Endodermal cell (in vitro differentiated cells): ENCODE measurements around the gene CTNNA2. TPM values are rescaled to one million over a fixed set of nuclear protein-coding genes. Genes with fewer than 3 reads are reported as not detected.

ENCODE experiments used
- DNase-seq: peaks from one replicate; pipeline ENCODE4 v3.0.0-alpha.2; 2017
- H3K27ac ChIP-seq: 2 replicates; pipeline ENCODE4 v1.5.1; 2013; ENCODE audit warnings: mild to moderate bottlenecking, low read depth, low read length, moderate library complexity
- H3K27me3 ChIP-seq: 2 replicates; pipeline ENCODE4 v1.6.1; 2013; ENCODE audit warnings: mild to moderate bottlenecking, low read length, moderate library complexity; ENCODE audit not compliant: insufficient read depth, control insufficient read depth, poor library complexity, severe bottlenecking
- H3K36me3 ChIP-seq: 2 replicates; pipeline ENCODE4 v1.7.0; 2013; ENCODE audit warnings: mild to moderate bottlenecking, low read length, moderate library complexity; ENCODE audit not compliant: control insufficient read depth, insufficient read depth
- H3K4me1 ChIP-seq: one replicate; pipeline ENCODE4 v1.7.0; 2013; ENCODE audit warnings: low read length; ENCODE audit not compliant: control insufficient read depth, insufficient read depth
- H3K4me3 ChIP-seq: 2 replicates; pipeline ENCODE4 v1.5.1; 2013; ENCODE audit warnings: mild to moderate bottlenecking, low read length, moderate library complexity
- H3K9ac ChIP-seq: 2 replicates; pipeline ENCODE4 v1.6.1; 2013; ENCODE audit warnings: mild to moderate bottlenecking, low read length, moderate library complexity; ENCODE audit not compliant: poor library complexity, severe bottlenecking; ENCODE audit errors: extremely low read depth
- H3K9me3 ChIP-seq: 2 replicates; pipeline ENCODE4 v1.6.1; 2013; ENCODE audit warnings: mild to moderate bottlenecking, low read length, moderate library complexity; ENCODE audit not compliant: control insufficient read depth
- H3K27ac Mint-ChIP-seq: 2 replicates; pipeline ENCODE4 v1.8.0; 2020; ENCODE audit warnings: mixed read lengths
- H3K27me3 Mint-ChIP-seq: 2 replicates; pipeline ENCODE4 v1.8.0; 2021; ENCODE audit warnings: mild to moderate bottlenecking, mixed read lengths; ENCODE audit not compliant: insufficient read depth
- H3K36me3 Mint-ChIP-seq: 2 replicates; pipeline ENCODE4 v1.8.0; 2020; ENCODE audit warnings: low read depth, mixed read lengths
- H3K4me1 Mint-ChIP-seq: 2 replicates; pipeline ENCODE4 v1.8.0; 2020; ENCODE audit warnings: mixed read lengths
- H3K4me3 Mint-ChIP-seq: 2 replicates; pipeline ENCODE4 v1.8.0; 2020; ENCODE audit warnings: mild to moderate bottlenecking, moderate library complexity, mixed read lengths
- H3K9me3 Mint-ChIP-seq: 2 replicates; pipeline ENCODE4 v1.8.0; 2020; ENCODE audit warnings: mild to moderate bottlenecking, mixed read lengths
- CTCF ChIP-seq: fragments of 200-600 bp; sonication (generic); conservative IDR thresholded peaks from 2 replicates; pipeline ENCODE4 v1.5.0; 2021; ENCODE audit warnings: antibody characterized with exemption, mild to moderate bottlenecking
- WGBS, 2 experiments: methylation state at CpG; one replicate each; pipeline versions ENCODE4 v1.1.5 to v1.1.7; 2013; ENCODE audit warnings: missing lambda C conversion rate in 2 of 2, mixed read lengths in 1 of 2; ENCODE audit not compliant: insufficient coverage in 1 of 2, insufficient read length in 1 of 2; 5-methylcytosine and 5-hydroxymethylcytosine counted together
- total RNA-seq, 2 donors: library from RNA; stranded (reverse); fragmentation: NEBNext Ultra II Directional in 1 of 2; extraction: Animal tissue kit (Norgen Biotek cat#: 25700) in 1 of 2; gene quantifications; 2 replicates in 1 of 2; 3 replicates in 1 of 2; pipeline ENCODE4 v1.2.1, GENCODE V29; 2021

CTNNA2 gene
- total RNA-seq, 2 donors from 2014 or later, result 7.7 to 9.8 TPM

- Mint-ChIP-seq H3K4me3 (no peak overlapping the region), H3K27ac (no peak overlapping the region), H3K27me3 (no peaks in the 10 kb centered on the region), H3K9me3 (peaks cover 2% of the 10 kb centered on the region), H3K4me1 (peaks cover 13% of the 10 kb centered on the region), H3K36me3 (no peaks in the 10 kb centered on the region)
- no peaks in the 10 kb centered on the region for H3K27me3 ChIP-seq
- no peak overlapping the region for H3K27ac ChIP-seq
- 88 to 92% methylated on average over 6 of the region's 6 CpGs for WGBS, 2 experiments
- DNase-seq, result no peak
- H3K9ac ChIP-seq, result no peak overlapping the region
- H3K4me3 ChIP-seq, result no peak overlapping the region
- H3K4me1 ChIP-seq, result no peaks in the 10 kb centered on the region
- H3K9me3 ChIP-seq, result no peaks in the 10 kb centered on the region
- H3K36me3 ChIP-seq, result no peaks in the 10 kb centered on the region
- TF ChIP-seq CTCF, result no peak
Observed at GRCh38 chr2:80420530-80421208, 907.8 kb downstream of the CTNNA2 start.

- WGBS, 2 experiments, result 94% methylated on average over 2 of the region's 2 CpGs; no CpG with 5 or more reads in 1 of the 2 experiments
- H3K9me3 Mint-ChIP-seq, result no peaks in the 10 kb centered on the region
- no peaks in the 10 kb centered on the region for H3K27me3 Mint-ChIP-seq
- Histone ChIP-seq H3K27me3 (no peaks in the 10 kb centered on the region), H3K4me3 (no peak overlapping the region), H3K9me3 (no peaks in the 10 kb centered on the region), H3K4me1 (no peaks in the 10 kb centered on the region), H3K9ac (no peak overlapping the region), H3K27ac (no peak overlapping the region), H3K36me3 (no peaks in the 10 kb centered on the region)
- H3K4me1 Mint-ChIP-seq, result peaks cover 19% of the 10 kb centered on the region
- peak; percentile 46 for DNase-seq
- H3K36me3 Mint-ChIP-seq, result no peaks in the 10 kb centered on the region
- H3K4me3 Mint-ChIP-seq, result no peak overlapping the region
- no peak overlapping the region for H3K27ac Mint-ChIP-seq
- peak; percentile 62 for TF ChIP-seq CTCF
Observed at GRCh38 chr2:80429251-80429650, 916.4 kb downstream of the CTNNA2 start.

- H3K4me3 ChIP-seq, result no peak overlapping the region
- no peaks in the 10 kb centered on the region for H3K9me3 ChIP-seq
- Mint-ChIP-seq H3K4me3 (no peak overlapping the region), H3K9me3 (no peaks in the 10 kb centered on the region), H3K4me1 (no peaks in the 10 kb centered on the region), H3K36me3 (no peaks in the 10 kb centered on the region), H3K27ac (no peak overlapping the region), H3K27me3 (no peaks in the 10 kb centered on the region)
- no peaks in the 10 kb centered on the region for H3K36me3 ChIP-seq
- no peak overlapping the region for H3K27ac ChIP-seq
- no peak overlapping the region for H3K9ac ChIP-seq
- H3K4me1 ChIP-seq, result no peaks in the 10 kb centered on the region
- no peaks in the 10 kb centered on the region for H3K27me3 ChIP-seq
- WGBS, 2 experiments, result 73 to 76% methylated on average over 4 to 5 of the region's 5 CpGs
- peak; percentile 51 for DNase-seq
- TF ChIP-seq CTCF, result no peak
Observed at GRCh38 chr2:80437959-80438358, 925.1 kb downstream of the CTNNA2 start.
